ENCODE results near the gene TPST2. TPM values are rescaled to one million over a fixed set of nuclear protein-coding genes. Genes with fewer than 3 reads are reported as not detected.

TPST2 gene
- polyA plus RNA-seq, 3 donors = 62.8 to 83.8 (median 69.5) TPM

- Histone ChIP-seq H3K4me3 (replicated peaks in 1 of 3; ENCODE audit: low read depth in 2 of 3, low read length in 3 of 3) (no peak overlapping the region), H3K79me2 (ENCODE audit: insufficient read depth, low read length) (no peaks in the 10 kb centered on the region), H2AFZ (ENCODE audit: insufficient read depth, low read depth, low read length, poor library complexity, severe bottlenecking) (no peak overlapping the region), H3K4me1 (ENCODE audit: control insufficient read depth in 1 of 2, insufficient read depth in 2 of 2, low read length in 2 of 2) (no peaks in the 10 kb centered on the region), H3K9me3 (replicated peaks in 1 of 2; ENCODE audit: control insufficient read depth in 1 of 2, insufficient read depth in 1 of 2, low read length in 2 of 2) (no peaks in the 10 kb centered on the region), H3K36me3 (replicated peaks in 1 of 2; ENCODE audit: control insufficient read depth in 1 of 2, insufficient read depth in 2 of 2, low read length in 2 of 2) (no peaks in the 10 kb centered on the region), H3K27ac (ENCODE audit: low read depth in 1 of 2, low read length in 2 of 2) (no peak overlapping the region), H4K20me1 (ENCODE audit: insufficient read depth, low read length) (no peaks in the 10 kb centered on the region), H3K9ac (ENCODE audit: insufficient read depth, low read length, poor library complexity, severe bottlenecking) (no peak overlapping the region), H3K4me2 (replicated peaks; ENCODE audit: extremely low read depth, low read length, poor library complexity, severe bottlenecking) (no peak overlapping the region), H3K27me3 (ENCODE audit: control insufficient read depth in 2 of 2, insufficient read depth in 2 of 2, low read length in 2 of 2) (no peaks in the 10 kb centered on the region)
- no peak for DNase-seq
- Mint-ChIP-seq H3K4me1 (peaks cover 8% of the 10 kb centered on the region), H3K27ac (peak overlapping the region in 1 of 7 donors; percentile 48), H3K36me3 (no peaks in the 10 kb centered on the region), H3K27me3 (ENCODE audit: low read depth in 3 of 3) (peaks cover 0 to 6% (median 4%) of the 10 kb centered on the region in 3 donors), H3K9me3 (peaks cover 0 to 1% (median 0%) of the 10 kb centered on the region in 7 donors), H3K4me3 (no peak overlapping the region)
- WGBS (ENCODE audit: insufficient coverage) = 96% methylated on average over 12 of the region's 12 CpGs
- intact Hi-C loops (cut with micrococcal nuclease) = no loop called here
- no peak for TF ChIP-seq CTCF (IDR thresholded peaks at IDR 0.05)
These were observed 11.8 kb upstream of the TPST2 start for GRCh38 chr22:26601726-26602125.

GRCh38 chr22:26599505-26599904 lies 9.6 kb upstream of the TPST2 start:
- Mint-ChIP-seq H3K27ac (peak overlapping the region in 2 of 7 donors; percentile 30 to 52), H3K4me1 (peaks cover 4% of the 10 kb centered on the region), H3K4me3 (no peak overlapping the region), H3K9me3 (peaks cover 0 to 1% (median 0%) of the 10 kb centered on the region in 7 donors), H3K27me3 (ENCODE audit: low read depth in 3 of 3) (peaks cover 0 to 6% (median 4%) of the 10 kb centered on the region in 3 donors), H3K36me3 (no peaks in the 10 kb centered on the region)
- no peaks in the 10 kb centered on the region for H4K20me1 ChIP-seq (ENCODE audit: insufficient read depth, low read length)
- no peaks in the 10 kb centered on the region for H3K9me3 ChIP-seq (replicated peaks in 1 of 2; ENCODE audit: control insufficient read depth in 1 of 2, insufficient read depth in 1 of 2, low read length in 2 of 2)
- H3K4me3 ChIP-seq (replicated peaks in 1 of 3; ENCODE audit: low read depth in 2 of 3, low read length in 3 of 3) = no peak overlapping the region
- no peak overlapping the region for H3K9ac ChIP-seq (ENCODE audit: insufficient read depth, low read length, poor library complexity, severe bottlenecking)
- no peaks in the 10 kb centered on the region for H3K79me2 ChIP-seq (ENCODE audit: insufficient read depth, low read length)
- 90% methylated on average over 9 of the region's 11 CpGs for WGBS (ENCODE audit: insufficient coverage)
- H3K36me3 ChIP-seq (replicated peaks in 1 of 2; ENCODE audit: control insufficient read depth in 1 of 2, insufficient read depth in 2 of 2, low read length in 2 of 2) = no peaks in the 10 kb centered on the region
- no peaks in the 10 kb centered on the region for H3K27me3 ChIP-seq (ENCODE audit: control insufficient read depth in 2 of 2, insufficient read depth in 2 of 2, low read length in 2 of 2)
- no peak overlapping the region for H2AFZ ChIP-seq (ENCODE audit: insufficient read depth, low read depth, low read length, poor library complexity, severe bottlenecking)
- DNase-seq = no peak
- no peak overlapping the region for H3K27ac ChIP-seq (ENCODE audit: low read depth in 1 of 2, low read length in 2 of 2)
- no peaks in the 10 kb centered on the region for H3K4me1 ChIP-seq (ENCODE audit: control insufficient read depth in 1 of 2, insufficient read depth in 2 of 2, low read length in 2 of 2)
- no peak overlapping the region for H3K4me2 ChIP-seq (replicated peaks; ENCODE audit: extremely low read depth, low read length, poor library complexity, severe bottlenecking)
- intact Hi-C loops (cut with micrococcal nuclease) = no loop called here
- TF ChIP-seq CTCF (IDR thresholded peaks at IDR 0.05) = no peak

Data from CD14-positive monocyte (primary cell).